ENCODE measurements around the gene PDLIM5.

PDLIM5 gene

DNA sequence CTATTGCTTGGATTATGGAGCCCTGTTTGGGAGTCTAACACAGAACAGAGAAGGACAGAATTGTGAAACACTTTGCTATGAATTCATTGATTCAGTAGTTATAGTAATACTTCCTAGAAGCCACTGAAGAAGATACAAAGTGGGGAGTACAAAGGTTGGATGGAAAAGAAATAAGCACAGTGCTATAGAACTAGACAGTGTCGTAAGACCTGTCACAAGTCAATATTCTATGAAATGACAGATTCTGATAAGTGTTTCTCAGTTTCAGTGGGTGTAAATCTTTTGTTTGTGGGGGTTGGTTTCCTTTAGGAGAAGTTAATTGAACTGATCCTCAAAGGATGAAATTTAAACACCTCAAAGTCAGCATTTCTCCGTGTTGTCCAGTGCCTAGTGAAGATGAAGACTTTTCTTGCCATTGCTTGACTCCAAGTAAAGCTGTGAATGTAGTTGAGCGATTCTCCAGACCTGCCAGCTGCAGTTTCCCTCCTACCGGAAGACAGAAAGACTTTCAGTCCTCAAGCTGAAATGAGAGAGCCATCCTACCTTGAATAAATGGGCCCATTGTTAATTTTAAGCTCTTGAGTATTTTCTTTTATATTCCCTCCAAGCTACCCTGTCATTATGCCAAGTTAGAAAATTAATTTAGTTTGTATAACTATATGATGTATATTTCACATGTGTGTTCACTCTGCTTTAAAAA is 7.9 kb downstream of the PDLIM5 start:
- Histone ChIP-seq H3K4me1 (peaks cover 16% of the 10 kb centered on the region), H3K4me3 (ENCODE audit: low read depth, low read length) (no peak overlapping the region)
- TF ChIP-seq, protein P1, sequence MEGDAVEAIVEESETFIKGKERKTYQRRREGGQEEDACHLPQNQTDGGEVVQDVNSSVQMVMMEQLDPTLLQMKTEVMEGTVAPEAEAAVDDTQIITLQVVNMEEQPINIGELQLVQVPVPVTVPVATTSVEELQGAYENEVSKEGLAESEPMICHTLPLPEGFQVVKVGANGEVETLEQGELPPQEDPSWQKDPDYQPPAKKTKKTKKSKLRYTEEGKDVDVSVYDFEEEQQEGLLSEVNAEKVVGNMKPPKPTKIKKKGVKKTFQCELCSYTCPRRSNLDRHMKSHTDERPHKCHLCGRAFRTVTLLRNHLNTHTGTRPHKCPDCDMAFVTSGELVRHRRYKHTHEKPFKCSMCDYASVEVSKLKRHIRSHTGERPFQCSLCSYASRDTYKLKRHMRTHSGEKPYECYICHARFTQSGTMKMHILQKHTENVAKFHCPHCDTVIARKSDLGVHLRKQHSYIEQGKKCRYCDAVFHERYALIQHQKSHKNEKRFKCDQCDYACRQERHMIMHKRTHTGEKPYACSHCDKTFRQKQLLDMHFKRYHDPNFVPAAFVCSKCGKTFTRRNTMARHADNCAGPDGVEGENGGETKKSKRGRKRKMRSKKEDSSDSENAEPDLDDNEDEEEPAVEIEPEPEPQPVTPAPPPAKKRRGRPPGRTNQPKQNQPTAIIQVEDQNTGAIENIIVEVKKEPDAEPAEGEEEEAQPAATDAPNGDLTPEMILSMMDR (IDR thresholded peaks at IDR 0.05; ENCODE audit: low read depth, low read length) = no peak

DNA sequence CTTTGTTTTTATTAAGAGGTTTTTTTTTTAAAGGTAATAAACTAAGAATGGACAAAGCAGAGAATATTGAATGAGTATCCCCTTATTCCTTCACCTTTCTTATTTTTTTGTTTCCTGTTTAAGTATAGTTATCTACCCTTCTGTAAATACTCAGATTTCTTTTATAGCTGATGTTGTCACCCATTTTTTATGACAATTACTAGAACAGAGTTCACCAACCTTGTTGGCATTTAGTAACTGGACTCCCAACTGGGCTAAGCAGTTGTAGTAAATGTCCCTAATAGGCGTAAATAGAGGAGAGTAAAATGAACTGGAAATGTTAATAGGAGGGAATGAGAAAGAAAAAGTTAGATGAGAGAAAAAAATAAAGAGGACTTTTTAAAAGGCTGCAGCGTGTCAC is 9.8 kb downstream of the PDLIM5 start:
- H3K36me3 ChIP-seq = peaks cover 4% of the 10 kb centered on the region
- no peaks in the 10 kb centered on the region for H3K9me3 ChIP-seq
- no peak overlapping the region for H3K4me3 ChIP-seq (ENCODE audit: low read depth, low read length)
- H3K27me3 ChIP-seq = no peaks in the 10 kb centered on the region
- DNase-seq = no peak
- TF ChIP-seq, protein P1 (IDR thresholded peaks at IDR 0.05; ENCODE audit: low read depth, low read length) = no peak
- peaks cover 16% of the 10 kb centered on the region for H3K4me1 ChIP-seq

More for the DNA sequence above, 7.9 kb downstream of the PDLIM5 start:
- no peaks in the 10 kb centered on the region for H3K27me3 ChIP-seq
- peaks cover 14% of the 10 kb centered on the region for H3K36me3 ChIP-seq
- no peak for DNase-seq
- no peaks in the 10 kb centered on the region for H3K9me3 ChIP-seq

DNA sequence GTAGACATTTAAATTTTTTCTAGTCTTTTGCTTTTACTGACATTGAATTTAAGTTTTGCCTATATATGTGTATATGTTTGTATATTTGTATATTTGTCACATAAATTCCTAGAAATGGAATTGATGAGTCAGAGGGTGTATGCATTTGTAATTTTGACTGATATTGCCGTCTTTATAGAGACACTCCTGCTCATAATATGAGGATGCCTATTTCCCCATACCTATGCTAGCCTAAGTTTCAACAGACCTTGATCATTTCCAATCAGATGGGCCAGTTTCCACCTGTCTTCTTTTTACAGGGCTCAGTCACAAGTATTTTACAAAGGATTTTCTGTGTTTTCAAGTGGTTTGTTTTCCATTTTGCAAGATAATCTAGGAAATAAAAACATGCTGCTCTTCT is 10.8 kb downstream of the PDLIM5 start:
- Histone ChIP-seq H3K36me3 (peaks cover 2% of the 10 kb centered on the region; the same call in 1 of the 2 replicates), H3K4me3 (ENCODE audit: low read depth, low read length) (no peak overlapping the region), H3K9me3 (no peaks in the 10 kb centered on the region), H3K4me1 (peaks cover 16% of the 10 kb centered on the region), H3K27me3 (no peaks in the 10 kb centered on the region)
- TF ChIP-seq, protein P1 (IDR thresholded peaks at IDR 0.05; ENCODE audit: low read depth, low read length) = no peak
- no peak for DNase-seq

DNA sequence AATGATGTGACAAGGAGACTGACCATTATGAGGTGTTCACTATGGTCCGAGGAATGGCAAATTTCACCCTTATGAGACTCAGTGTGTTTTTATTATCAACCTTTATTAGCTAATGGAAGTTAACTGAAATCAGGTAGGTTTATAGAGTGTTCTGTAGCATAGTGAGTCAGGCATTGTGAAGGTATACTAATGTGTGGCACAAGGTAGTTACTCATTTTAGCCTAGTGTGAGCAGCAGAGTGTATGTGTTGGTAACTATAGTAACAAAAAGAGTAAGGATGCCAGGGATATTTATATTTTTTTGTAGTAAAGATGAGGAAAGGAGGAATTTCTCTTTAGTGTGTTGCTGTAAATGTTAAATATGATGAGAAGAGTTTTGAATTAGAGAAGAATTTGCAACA is 12.0 kb downstream of the PDLIM5 start:
- H3K36me3 ChIP-seq = no peaks in the 10 kb centered on the region; the same call in 1 of the 2 replicates
- DNase-seq = no peak
- no peak overlapping the region for H3K4me3 ChIP-seq (ENCODE audit: low read depth, low read length)
- TF ChIP-seq, protein P1 (IDR thresholded peaks at IDR 0.05; ENCODE audit: low read depth, low read length) = no peak
- no peaks in the 10 kb centered on the region for H3K9me3 ChIP-seq
- peaks cover 9% of the 10 kb centered on the region for H3K4me1 ChIP-seq
- no peaks in the 10 kb centered on the region for H3K27me3 ChIP-seq

DNA sequence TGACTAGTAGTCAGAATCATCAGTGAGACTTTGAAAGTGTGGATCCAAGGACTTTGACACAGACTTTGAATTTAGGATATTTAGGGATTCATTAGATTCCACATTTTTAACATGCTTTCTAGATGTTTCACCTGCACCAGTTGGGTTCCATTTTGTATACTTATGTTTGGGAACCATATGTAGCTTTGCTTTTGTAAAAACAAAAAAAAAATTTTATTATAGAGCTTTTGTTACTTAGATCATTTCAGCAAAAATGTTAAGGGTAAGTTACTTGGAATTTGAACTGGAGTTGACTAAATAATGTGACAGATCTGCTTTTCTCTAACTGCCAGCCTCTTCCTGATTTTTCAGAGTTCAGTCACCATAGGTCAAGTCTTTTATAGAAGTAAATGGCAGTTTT is 14.6 kb downstream of the PDLIM5 start:
- Histone ChIP-seq H3K4me1 (peaks cover 6% of the 10 kb centered on the region), H3K9me3 (peaks cover 3% of the 10 kb centered on the region; the same call in 1 of the 2 replicates), H3K27me3 (no peaks in the 10 kb centered on the region), H3K4me3 (ENCODE audit: low read depth, low read length) (no peak overlapping the region), H3K36me3 (no peaks in the 10 kb centered on the region)
- TF ChIP-seq, protein P1 (IDR thresholded peaks at IDR 0.05; ENCODE audit: low read depth, low read length) = no peak
- DNase-seq = no peak

DNA sequence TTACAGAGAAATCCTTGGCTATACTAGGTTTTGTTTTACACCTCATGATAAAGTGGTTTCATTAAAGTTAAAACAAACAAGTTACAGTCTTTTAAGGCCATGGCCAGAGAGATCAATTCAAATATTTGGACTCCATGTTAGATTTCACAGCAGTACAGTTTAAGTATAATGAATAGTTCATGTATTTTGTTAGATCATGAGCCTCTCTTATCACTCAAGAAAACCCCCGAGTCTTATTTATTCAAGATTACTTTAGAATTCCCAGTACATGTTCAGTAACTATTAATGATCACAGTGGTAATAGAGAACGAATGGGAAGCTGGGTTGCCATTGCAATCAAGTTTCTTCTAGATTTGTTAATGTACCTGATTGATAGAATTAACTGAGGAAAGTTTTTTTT is 15.2 kb downstream of the PDLIM5 start:
- no peak for DNase-seq
- TF ChIP-seq, protein P1 (IDR thresholded peaks at IDR 0.05; ENCODE audit: low read depth, low read length) = no peak
- peaks cover 6% of the 10 kb centered on the region for H3K4me1 ChIP-seq

More for the DNA sequence above, 15.2 kb downstream of the PDLIM5 start:
- H3K36me3 ChIP-seq = no peaks in the 10 kb centered on the region
- peaks cover 3% of the 10 kb centered on the region; the same call in 1 of the 2 replicates for H3K9me3 ChIP-seq
- no peaks in the 10 kb centered on the region for H3K27me3 ChIP-seq
- H3K4me3 ChIP-seq (ENCODE audit: low read depth, low read length) = no peak overlapping the region

Data from BE2C (cell line).